SU-DHL-6 (cell line): Measurements from ENCODE around the gene HIPK2.

ENCODE experiments used
- H2AFZ ChIP-seq: fragments of 200-600 bp; sonication (generic); 2 replicates; pipeline ENCODE4 v1.6.1; 2014; ENCODE audit warnings: low read depth, mild to moderate bottlenecking, moderate library complexity, mixed read lengths, antibody characterized with exemption, low read length; ENCODE audit not compliant: severe bottlenecking
- H3F3A ChIP-seq: fragments of 200-600 bp; shearing (Covaris generic); 2 replicates; pipeline ENCODE4 v1.6.0; 2016; ENCODE audit warnings: antibody characterized with exemption, mild to moderate bottlenecking; ENCODE audit not compliant: insufficient read depth
- H3K27ac ChIP-seq: fragments of 200-600 bp; sonication (generic); 2 replicates; pipeline ENCODE4 v1.5.1; 2016; ENCODE audit warnings: low read depth, mild to moderate bottlenecking, low read length, moderate library complexity, mixed read lengths
- H3K27me3 ChIP-seq: fragments of 200-600 bp; sonication (generic), shearing (Covaris generic); 2 replicates; pipeline ENCODE4 v1.6.0; 2014; ENCODE audit warnings: mild to moderate bottlenecking, low read length
- H3K36me3 ChIP-seq: fragments of 200-600 bp; sonication (generic); 2 replicates; pipeline ENCODE4 v1.6.1; 2014; ENCODE audit warnings: mild to moderate bottlenecking, low read length, mixed read lengths
- H3K4me2 ChIP-seq: fragments of 300-600, 200-600 bp; shearing (Covaris generic), sonication (generic); 2 replicates; pipeline ENCODE4 v1.6.0; 2014; ENCODE audit warnings: low read length, low read depth, mild to moderate bottlenecking; ENCODE audit not compliant: poor library complexity, severe bottlenecking
- H3K4me3 ChIP-seq: fragments of 200-600 bp; sonication (generic); 2 replicates; pipeline ENCODE4 v1.5.1; 2014; ENCODE audit warnings: antibody characterized with exemption, low read length, mild to moderate bottlenecking, mixed read lengths; ENCODE audit not compliant: insufficient read depth, poor library complexity, severe bottlenecking
- H3K79me2 ChIP-seq: fragments of 200-600 bp; sonication (generic); 2 replicates; pipeline ENCODE4 v1.6.1; 2014; ENCODE audit warnings: mild to moderate bottlenecking, low read length, moderate library complexity; ENCODE audit not compliant: insufficient read depth
- H3K9ac ChIP-seq: fragments of 200-600 bp; sonication (generic); 2 replicates; pipeline ENCODE4 v1.7.0; 2014; ENCODE audit warnings: mild to moderate bottlenecking, low read length
- H3K9me2 ChIP-seq: fragments of 200-600 bp; sonication (generic); replicated peaks from 2 replicates; pipeline ENCODE4 v1.6.1; 2014; ENCODE audit warnings: low read length; ENCODE audit not compliant: insufficient read depth
- H3K9me3 ChIP-seq: fragments of 200-600 bp; sonication (generic); 2 replicates; pipeline ENCODE4 v1.6.1; 2014; ENCODE audit warnings: low read length, mixed read lengths; ENCODE audit not compliant: insufficient read depth
- H4K20me1 ChIP-seq: fragments of 200-600 bp; sonication (generic); 2 replicates; pipeline ENCODE4 v1.6.1; 2014; ENCODE audit warnings: low read depth, mild to moderate bottlenecking, antibody characterized with exemption, low read length, moderate library complexity, mixed read lengths
- CTCF ChIP-seq: fragments of 200-600 bp; sonication (generic); IDR thresholded peaks from one replicate; pipeline ENCODE4 v1.5.1; 2017; ENCODE audit warnings: antibody characterized with exemption, mild to moderate bottlenecking, low read length, moderate library complexity; ENCODE audit not compliant: insufficient read depth, poor library complexity, severe bottlenecking
- EZH2phosphoT487 ChIP-seq: fragments of 200-600 bp; sonication (generic), shearing (Covaris generic); conservative IDR thresholded peaks from 2 replicates; pipeline ENCODE4 v1.6.1; 2018; ENCODE audit warnings: mild to moderate bottlenecking, antibody characterized with exemption, low read length, moderate library complexity, mixed read lengths

The HIPK2 gene

GRCh38 chr7:139631520-139632031 lies 146.2 kb downstream of the HIPK2 start:
- Histone ChIP-seq H3K79me2 (no peaks in the 10 kb centered on the region), H3K4me3 (no peak overlapping the region), H4K20me1 (no peaks in the 10 kb centered on the region), H3K27ac (no peak overlapping the region), H3K9me2 (no peaks in the 10 kb centered on the region; the same call in 1 of the 2 replicates), H3K36me3 (no peaks in the 10 kb centered on the region), H3K9me3 (no peaks in the 10 kb centered on the region), H3F3A (no peaks in the 10 kb centered on the region), H3K9ac (no peak overlapping the region), H2AFZ (no peak overlapping the region), H3K4me2 (no peak overlapping the region), H3K27me3 (no peaks in the 10 kb centered on the region)
- TF ChIP-seq CTCF (no peak), EZH2phosphoT487 (no peak)

- H4K20me1 ChIP-seq, result no peaks in the 10 kb centered on the region
- H3K4me3 ChIP-seq, result no peak overlapping the region
- H3K9me2 ChIP-seq, result no peaks in the 10 kb centered on the region; the same call in 1 of the 2 replicates
- H3K79me2 ChIP-seq, result no peaks in the 10 kb centered on the region
- H3K9me3 ChIP-seq, result no peaks in the 10 kb centered on the region
- H2AFZ ChIP-seq, result no peak overlapping the region
- H3F3A ChIP-seq, result no peaks in the 10 kb centered on the region
- H3K36me3 ChIP-seq, result no peaks in the 10 kb centered on the region
- H3K27ac ChIP-seq, result no peak overlapping the region
- H3K9ac ChIP-seq, result no peak overlapping the region
- no peaks in the 10 kb centered on the region for H3K27me3 ChIP-seq
- TF ChIP-seq CTCF (no peak), EZH2phosphoT487 (no peak)
- no peak overlapping the region for H3K4me2 ChIP-seq
Measured at GRCh38 chr7:139630643-139631519, 146.9 kb downstream of the HIPK2 start.

GRCh38 chr7:139629392-139630082 lies 148.3 kb downstream of the HIPK2 start:
- Histone ChIP-seq H3K27ac (no peak overlapping the region), H3K4me2 (no peak overlapping the region), H3K36me3 (no peaks in the 10 kb centered on the region)

More at GRCh38 chr7:139629392-139630082, 148.3 kb downstream of the HIPK2 start:
- Histone ChIP-seq H3K9me3 (no peaks in the 10 kb centered on the region), H4K20me1 (no peaks in the 10 kb centered on the region), H3K4me3 (no peak overlapping the region), H3F3A (no peaks in the 10 kb centered on the region), H3K9ac (no peak overlapping the region), H3K27me3 (no peaks in the 10 kb centered on the region), H3K9me2 (no peaks in the 10 kb centered on the region; the same call in 1 of the 2 replicates), H3K79me2 (no peaks in the 10 kb centered on the region), H2AFZ (no peak overlapping the region)
- TF ChIP-seq EZH2phosphoT487, result no peak
- no peak for TF ChIP-seq CTCF
